HG02870 (cell line): ENCODE data around the gene LCP2.

ENCODE experiments used
- ATAC-seq: cut with Tn5 transposase; IDR thresholded peaks from one replicate; pipeline ENCODE4 v1.9.1; 2021; ENCODE audit warnings: mild to moderate bottlenecking, moderate library complexity; ENCODE audit not compliant: unreplicated experiment

Gene LCP2

DNA sequence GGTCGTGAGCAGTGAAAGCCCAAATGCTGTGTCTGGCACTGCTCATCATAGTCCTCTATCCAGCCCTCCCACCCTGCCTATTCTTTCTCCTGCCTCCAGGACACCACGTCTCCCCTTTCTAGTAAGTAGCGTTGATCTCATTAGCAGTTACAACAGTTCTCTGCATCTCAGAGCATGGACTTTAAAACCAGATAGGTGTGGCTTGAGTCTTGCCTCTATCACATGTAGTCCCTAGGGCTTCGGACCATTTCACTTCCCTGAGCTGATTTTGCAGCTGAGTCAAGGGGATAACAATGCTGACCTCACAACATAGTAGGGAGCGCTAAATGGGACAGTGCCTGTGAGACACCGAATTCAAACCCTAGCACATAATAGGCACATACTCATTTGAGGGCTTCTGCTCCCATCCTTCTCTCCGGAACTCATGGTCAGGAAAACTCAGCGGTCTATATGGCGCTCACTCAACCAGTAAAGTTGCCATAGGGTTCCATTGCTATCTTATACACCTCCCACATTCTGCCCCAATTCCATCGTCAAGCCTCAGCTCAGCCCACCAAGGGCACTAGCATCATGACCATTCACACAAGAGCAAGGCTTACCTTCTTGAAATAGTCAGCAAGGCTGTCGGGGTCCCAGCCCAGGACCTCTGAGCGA lies 515 bp downstream of the LCP2 start:
- peak; percentile 38 for ATAC-seq

DNA sequence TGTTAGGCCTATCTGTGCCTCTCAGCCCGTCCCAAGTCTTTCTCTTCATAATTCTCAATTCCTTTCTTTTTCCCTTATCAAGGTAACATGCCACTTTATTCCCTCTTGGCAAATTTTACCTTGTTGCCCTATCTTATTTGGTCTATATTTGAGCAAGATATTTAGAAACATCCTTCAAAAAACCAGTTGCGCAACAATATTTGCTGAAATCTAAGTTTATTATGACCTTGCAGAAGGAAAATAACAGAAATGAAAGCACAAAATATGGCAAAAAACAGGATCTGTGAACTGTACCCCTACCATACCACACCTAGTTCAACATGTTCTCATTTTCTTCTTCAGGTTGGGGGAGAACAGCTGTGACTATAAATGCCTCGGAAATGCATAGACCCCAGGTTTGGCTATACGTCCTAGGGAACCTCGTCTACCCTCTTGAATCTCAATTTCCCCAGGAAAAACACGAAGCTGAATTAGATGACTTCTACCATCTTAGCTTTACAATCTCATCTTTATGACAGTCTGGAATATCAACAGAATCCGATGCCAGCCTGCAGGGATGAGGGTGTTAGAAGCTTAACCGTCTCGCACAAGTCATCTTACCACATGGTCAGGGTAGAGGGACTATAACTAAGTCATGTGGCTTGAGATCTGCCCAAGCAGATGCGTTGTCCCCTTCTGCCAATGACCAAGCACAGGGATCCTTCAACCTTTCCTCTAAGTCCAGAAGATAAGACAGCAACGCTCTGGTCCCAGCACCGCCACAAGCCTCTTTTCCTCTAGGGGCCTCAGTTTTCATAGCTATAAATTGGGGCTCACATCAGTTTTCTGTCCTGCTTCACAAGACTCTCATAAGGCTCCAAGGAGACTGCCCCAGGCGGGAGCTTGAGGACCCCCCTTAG lies 1.3 kb downstream of the LCP2 start:
- no peak for ATAC-seq

DNA sequence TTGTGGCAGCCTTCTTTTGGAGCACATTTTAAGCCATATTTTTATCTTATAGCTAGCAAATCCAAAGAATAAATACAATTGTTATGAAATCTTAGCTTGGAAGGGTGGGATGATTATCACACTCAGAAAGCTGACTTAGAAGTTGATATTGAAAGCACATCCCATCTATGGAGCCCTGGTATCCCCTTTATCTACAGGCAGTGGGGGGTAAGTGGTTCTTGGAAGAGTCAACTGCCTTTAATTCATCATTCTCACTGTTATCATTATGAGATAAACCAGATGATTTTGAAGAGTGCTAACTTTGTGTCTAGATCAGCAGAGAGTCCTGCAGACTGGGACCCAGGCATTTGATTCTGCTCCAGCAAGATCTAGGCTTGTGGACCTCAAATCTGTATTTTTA lies 3.0 kb downstream of the LCP2 start:
- no peak for ATAC-seq

DNA sequence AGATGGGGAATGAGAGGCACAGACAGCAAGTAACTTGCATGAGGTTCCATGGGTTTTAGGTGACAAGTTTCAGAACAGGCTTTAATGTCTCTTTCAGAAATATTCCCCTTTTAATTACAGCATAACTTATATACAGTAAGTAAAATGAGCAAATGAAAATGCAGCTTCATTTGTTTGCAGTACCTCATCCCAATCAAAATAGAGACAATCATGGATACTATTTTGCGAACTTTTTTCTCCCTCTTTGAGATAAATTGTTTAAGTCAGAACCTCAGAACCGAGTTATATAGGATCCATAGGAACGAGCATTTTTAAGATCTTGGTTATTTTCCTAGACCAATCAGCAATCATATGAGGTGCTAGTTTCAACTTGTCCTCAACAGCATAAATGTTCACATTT lies 3.5 kb downstream of the LCP2 start:
- ATAC-seq = no peak

DNA sequence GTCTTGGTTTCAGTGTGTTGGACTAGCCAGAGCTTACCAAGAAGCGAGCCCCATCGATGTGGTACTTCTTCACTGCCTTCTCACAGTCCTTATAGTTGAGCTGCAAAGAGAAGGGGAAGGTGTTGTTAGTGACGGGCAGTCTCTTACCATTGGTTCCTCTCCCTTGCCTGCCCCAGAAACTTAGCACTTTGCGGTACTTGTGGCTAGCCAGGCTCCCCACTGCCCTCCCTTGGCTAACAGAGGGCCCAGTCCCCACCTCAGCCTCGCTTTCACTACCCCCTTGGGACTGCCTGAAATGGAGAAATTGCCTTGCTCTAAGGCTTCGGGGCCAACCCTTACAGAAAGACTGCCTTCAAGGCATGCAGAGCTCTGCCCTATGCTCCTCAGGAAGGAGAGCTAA lies 4.3 kb downstream of the LCP2 start:
- peak; percentile 73 for ATAC-seq

DNA sequence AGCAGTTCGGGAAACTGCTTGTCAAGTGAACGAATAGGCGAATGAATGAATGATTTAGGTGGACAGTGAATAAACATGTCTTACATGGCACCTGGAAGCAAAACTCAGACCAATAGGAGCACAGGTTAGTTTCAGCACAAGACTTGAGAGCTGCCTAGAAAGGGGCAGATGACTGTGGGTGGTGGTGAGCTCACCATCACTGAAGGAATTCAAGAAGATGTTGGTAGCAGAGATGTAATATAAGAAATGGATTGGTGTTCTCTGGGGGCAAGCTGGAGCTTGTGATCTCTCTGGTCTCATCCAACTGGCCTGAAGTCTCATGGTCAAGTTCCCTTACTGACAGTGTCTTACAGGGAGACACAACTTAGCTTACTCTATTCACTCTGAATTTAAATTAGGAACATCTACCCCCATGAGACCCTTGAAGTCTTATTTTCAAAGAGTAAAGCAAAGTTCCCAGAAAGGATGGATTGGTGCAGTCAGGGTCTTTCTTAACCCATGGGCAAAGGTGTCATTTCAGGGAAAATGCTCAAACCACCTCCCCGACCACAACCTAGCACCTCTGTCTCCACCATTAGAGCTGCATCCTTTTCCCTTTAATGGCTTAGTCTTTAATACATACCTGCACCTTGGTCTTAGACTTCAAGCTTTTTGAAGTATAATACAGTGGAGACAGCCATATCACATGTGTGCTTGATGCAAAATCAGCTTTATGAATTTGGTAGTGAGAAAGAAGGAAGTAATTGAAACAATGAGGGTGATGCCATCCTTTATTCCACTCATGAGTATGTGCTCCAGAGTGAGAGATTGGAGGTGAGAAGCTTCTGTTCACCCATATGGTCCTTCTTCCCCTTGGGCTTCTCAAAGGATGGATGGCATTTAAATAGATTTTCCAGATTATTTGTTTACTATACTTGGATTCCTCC lies 5.1 kb downstream of the LCP2 start:
- ATAC-seq = no peak

DNA sequence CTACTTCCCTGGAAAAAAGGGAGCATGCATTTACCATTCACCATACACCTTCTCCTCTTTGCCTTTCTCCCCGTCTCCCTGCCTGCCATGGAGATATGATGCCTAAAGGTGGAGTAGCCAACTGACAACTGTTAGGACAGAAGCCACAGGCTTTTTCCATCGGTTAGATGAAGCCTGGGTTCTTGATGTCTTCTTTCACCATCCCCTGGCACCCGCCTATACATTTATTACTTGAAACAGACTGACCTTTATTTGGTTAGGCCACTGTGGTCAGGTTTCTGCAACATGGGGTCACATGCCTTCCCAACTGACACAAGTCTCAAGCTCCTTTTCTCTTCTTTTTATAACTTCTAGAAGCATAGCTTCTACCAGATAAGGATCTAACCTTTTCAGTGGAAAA lies 7.1 kb downstream of the LCP2 start:
- no peak for ATAC-seq

DNA sequence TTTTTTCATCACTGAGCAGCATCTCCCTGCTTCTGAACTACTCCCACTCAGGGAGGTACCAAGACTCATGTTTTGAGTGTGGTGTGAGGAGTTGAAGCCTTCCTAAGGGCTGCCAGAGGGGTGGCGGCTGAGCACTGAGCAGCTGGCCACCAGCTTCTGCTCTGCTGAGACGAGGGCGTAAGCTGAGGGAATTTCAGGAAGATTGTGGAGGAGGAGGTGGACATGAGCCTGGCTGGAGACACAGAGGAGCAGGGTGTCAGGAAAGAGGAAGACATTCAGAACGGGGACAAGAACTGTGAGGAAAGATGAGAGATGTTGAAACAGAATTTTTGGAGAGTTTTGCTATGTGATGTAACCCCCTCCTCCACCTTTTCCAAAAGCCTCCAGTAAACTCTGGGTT lies 7.8 kb downstream of the LCP2 start:
- ATAC-seq = no peak

DNA sequence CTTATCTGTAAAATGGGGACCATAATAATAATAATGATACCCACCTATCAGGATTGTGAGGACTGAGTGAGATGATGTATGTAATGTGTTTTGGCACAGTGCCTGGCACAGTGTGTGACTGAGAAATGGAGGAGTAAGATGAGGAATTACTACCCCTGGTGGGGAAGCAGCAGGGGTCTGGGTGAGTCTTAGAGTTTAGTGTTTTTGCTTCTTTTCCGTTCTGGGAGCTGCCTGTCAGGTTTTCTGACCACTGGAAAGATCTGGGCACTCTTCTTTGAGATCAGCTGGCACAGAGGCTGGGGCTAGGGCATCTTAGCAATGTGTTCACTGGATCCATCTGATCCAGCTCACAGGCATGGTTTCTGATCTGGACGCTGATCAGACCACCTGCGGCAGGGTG lies 8.5 kb downstream of the LCP2 start:
- no peak for ATAC-seq

DNA sequence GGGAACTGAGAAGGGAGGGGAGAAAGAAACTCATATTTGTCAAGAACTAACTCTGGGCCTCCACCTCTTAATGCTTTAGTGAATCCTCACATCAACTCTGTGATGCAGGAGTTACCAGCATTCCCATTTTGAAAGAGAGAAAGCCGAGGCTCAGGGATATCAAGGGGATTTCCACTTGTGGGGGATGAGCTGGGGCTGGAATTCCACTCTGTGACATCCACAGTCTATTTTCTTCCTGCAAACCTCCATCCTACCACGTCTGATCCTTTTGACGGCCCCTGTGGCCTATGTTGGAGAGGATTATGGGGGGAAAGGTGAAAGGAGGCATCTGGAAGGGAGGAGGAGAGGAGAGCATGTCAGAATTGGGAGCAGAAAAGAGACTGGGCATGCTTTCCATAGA lies 9.0 kb downstream of the LCP2 start:
- no peak for ATAC-seq

DNA sequence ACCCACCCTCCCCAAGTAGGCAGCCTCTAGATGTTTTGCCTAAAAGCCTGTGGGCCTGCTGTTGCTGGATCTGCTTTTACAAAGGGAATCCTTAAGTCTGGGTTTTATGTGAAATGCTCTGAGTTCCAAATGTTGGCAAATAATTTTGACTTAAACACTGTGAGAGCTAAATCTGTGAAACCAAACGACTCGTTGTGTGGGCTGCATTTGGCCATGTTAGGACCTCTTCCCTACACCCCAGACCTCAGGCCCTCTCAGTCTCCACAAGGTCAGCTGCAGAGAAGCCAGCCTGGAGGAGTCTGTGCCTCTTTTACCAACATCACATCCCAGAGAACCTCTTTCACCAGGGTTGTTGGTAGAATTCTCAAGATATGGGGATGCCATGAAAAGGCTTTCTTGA lies 9.4 kb downstream of the LCP2 start:
- ATAC-seq = no peak

DNA sequence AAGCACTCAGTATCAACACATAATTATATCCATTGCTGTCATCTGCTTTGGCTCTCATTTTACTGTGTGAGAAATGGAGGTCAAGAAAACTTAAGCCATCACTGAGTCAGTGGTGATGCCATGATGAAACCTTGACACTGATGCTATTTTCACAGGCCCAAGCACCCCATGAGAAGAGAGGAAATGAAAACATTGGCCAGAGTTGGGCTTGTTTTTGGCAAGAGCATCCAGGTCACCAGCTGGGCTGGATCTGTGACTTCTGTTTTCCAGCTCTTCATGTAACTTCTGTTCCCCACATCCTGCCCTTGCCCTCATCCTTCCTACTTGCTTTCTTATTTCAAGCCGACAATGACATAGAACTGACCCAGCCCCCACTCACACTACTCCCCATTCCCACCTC lies 10.0 kb downstream of the LCP2 start:
- ATAC-seq = no peak

DNA sequence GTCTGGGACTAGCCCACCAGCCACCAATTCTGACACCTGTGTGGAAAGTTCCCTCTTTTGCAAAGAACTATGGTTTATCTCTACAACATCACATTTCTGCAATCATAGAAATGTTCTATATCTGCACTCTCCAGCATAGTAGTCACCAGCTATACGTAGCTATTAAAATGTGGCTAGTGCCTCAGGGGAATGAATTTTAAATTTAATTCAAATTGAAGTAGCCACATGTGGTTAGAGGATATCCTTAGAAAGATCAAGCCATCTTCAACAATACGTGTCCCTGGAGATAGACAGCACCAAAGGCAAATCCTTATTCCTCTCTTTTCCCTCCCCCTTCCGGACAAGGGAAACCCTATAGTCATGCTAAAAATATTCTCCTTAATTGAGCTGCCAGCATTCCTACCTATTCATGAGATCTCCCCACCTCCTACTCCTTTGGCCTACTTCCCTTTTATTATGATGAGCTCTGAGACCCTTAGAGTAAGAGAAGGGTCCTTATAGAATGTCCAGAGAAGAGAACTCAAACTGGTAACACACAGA lies 11.1 kb downstream of the LCP2 start:
- no peak for ATAC-seq

DNA sequence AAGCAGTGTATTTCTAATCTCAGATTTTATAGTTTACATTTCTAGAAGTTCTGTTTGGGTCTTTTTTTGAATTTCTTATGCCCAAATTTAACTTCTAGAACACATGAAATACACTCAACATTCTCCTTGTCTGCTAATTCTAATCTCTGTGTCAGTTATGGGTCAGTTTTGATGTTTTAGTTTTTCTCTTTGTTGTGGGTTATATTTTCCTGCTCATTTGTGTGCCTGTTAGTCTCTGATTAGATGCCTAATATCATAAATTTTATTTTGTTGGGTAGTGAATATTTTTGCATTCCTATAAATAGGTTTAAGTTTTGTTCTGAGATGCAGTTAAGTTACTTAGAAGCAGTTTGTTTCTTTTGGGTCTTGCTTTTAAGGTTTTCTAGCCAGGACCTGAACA lies 12.4 kb downstream of the LCP2 start:
- no peak for ATAC-seq

DNA sequence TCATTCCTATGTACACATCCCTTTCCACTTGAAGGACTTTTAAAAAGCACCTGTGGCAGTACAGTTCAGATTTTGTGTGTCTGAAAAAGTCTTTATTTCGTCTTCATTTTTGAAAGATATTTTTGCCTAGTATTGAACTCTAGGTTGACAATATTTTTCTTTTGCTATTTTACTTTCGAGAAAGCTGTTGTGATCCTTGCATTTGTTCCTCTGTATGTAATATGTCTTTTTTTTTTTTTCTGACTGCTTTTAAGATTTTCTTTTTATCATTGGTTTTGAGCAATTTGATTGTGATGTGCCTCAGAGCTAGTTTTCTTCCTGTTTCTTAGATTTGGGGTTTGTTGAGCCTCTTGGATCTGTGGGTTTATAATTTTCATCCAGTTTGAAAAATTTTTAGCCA lies 13.3 kb downstream of the LCP2 start:
- ATAC-seq = no peak

DNA sequence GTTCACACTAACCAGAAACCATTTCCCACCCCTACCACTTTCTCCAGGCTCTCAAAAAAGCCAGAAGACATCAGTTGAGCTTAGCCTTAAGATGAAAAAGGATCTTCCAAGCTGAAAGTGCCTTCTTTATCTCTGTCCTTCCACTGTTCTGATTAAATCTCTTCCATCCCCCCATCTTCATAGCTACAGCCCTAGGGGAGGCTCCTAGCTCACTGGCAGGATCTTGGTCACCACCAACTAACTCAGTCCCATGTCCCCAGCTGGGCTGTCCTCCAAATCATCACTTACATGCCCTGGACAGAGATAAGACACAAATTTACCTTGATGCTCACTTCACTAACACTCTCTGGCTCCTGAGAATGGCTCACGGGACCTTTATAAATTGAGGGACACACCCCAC lies 14.3 kb downstream of the LCP2 start:
- ATAC-seq = no peak

DNA sequence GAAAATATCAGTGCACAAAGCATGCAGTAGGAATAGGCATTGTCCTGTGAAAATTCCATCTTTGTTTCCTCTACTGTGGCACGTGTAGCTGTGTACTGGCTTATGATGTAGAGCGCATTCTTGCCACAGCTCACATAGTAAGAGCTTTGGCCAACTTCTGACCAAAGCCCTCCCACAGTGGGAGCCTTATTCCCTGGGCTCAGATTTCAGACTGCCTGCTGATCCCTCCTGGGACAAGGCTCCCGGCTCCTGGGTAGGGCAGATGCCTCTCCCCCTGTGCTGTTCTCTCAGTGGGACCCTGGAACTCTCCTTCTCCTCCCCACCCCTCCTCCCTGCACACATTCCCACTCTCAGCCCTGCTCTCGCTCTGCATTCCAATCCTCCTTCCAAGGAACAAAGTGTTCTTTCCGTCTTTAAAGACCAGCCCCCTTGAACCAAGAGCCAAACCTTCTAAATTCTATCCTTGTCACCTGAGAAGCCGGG lies 17.5 kb downstream of the LCP2 start:
- no peak for ATAC-seq

DNA sequence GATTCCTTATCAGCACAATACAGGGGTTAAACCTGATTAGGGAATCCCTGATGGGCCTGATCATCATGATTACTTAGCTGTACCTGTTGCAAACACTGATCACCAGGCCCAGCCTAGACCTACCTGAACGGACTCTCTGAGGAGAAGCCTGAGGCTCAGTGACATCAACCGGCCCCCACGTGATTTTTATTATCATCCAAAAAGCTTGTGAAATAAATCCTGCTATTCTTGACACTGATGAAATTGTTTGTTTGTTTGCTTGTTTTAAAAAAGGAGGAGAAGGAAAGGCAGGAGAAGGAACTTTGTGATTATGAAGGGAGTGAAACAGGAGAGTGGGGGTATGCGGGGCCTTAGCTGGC lies 18.1 kb downstream of the LCP2 start:
- no peak for ATAC-seq

DNA sequence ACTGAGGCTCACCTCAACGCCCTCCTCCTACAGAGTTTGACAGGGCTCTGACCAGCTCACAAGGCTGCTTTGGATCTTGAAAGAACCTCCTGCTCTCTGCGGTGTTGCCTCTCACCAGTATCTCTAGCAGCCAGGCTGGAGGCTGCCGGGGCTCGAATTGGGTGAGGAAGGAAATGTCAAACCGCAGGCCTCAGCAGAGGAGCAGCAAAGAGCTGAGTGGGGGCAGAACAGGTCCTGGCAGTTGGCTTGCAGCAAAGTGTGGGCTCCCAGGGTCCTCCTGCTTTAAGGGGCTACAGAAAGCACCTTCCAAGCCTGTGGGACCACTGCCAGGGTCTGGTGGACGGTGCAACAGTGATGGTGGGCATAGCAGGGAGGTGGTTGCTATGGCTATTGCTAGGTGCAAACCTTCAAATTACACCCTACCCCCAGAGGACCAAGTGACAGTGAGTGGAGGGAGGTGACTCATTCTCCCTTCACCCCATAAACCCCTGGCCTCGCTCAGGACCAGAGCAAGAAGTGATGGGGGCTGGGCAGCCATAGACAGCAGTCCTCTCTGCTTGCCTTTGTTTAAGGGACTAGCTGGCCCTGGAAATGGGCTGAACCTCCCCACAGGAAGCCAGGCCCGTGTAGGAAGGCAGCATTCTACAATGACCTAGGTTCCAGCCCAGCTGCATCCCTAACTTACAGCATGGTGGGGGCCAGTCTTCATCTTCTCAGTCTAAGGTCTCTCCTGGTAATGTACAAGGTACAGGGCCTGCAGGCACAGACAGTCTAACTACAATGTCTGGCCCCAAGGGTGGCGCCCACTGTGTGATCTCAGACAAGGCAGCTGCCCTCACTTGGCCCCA lies 18.7 kb downstream of the LCP2 start:
- peak; percentile 86 for ATAC-seq

DNA sequence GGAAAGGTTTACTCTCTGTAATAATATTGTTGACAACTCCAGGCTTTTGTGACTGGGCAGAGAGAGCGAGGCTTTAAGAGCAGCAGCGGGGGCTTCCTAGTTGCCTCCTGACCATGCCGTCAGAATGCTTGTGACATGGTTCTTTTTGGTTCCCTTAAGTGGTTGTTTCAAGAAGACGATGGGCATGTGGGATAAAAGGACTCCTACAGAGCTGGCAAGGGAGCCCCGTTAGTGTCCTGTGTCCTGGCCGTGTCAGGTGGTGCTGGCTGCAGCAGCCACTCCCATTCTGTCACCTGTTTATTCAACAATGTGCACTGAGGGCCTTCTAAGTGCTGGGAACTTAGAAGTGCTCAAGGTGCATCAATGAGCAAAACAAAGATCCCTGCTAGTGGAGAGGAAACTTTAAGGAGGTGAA lies 19.7 kb downstream of the LCP2 start:
- ATAC-seq = no peak
